ENCODE data around the gene STK17B.

STK17B gene

GRCh38 chr2:196130039-196130825 lies 41.1 kb downstream of the STK17B start:
- Histone ChIP-seq H3K4me1 (ENCODE audit: insufficient read depth, poor library complexity, severe bottlenecking) (no peaks in the 10 kb centered on the region), H3K36me3 (ENCODE audit: low read depth) (peaks cover 11% of the 10 kb centered on the region; the same call in 1 of the 2 replicates), H3K27me3 (ENCODE audit: insufficient read depth, poor library complexity, severe bottlenecking) (no peaks in the 10 kb centered on the region), H3K9me3 (ENCODE audit: severe bottlenecking) (peaks cover 14% of the 10 kb centered on the region), H3K4me3 (ENCODE audit: severe bottlenecking) (no peak overlapping the region), H3K27ac (ENCODE audit: poor library complexity, severe bottlenecking) (no peak overlapping the region)
- ATAC-seq (ENCODE audit: low read depth) (no peak), DNase-seq (ENCODE audit: low spot score) (no peak)
- TF ChIP-seq CTCF (IDR thresholded peaks at IDR 0.05; ENCODE audit: poor library complexity, severe bottlenecking): no peak

- no peak overlapping the region for H3K27ac ChIP-seq (ENCODE audit: poor library complexity, severe bottlenecking)
- H3K4me1 ChIP-seq (ENCODE audit: insufficient read depth, poor library complexity, severe bottlenecking): no peaks in the 10 kb centered on the region
- no peaks in the 10 kb centered on the region for H3K27me3 ChIP-seq (ENCODE audit: insufficient read depth, poor library complexity, severe bottlenecking)
- DNase-seq (ENCODE audit: low spot score) (no peak), ATAC-seq (ENCODE audit: low read depth) (no peak)
- TF ChIP-seq CTCF (IDR thresholded peaks at IDR 0.05; ENCODE audit: poor library complexity, severe bottlenecking): no peak
- no peak overlapping the region for H3K4me3 ChIP-seq (ENCODE audit: severe bottlenecking)
- H3K36me3 ChIP-seq (ENCODE audit: low read depth): 0 out of 2 replicates have a peak, but pooled peaks cover 3% of the 10 kb centered on the region
- peaks cover 14% of the 10 kb centered on the region for H3K9me3 ChIP-seq (ENCODE audit: severe bottlenecking)
Observed at GRCh38 chr2:196128749-196129148, 42.6 kb downstream of the STK17B start.

- Histone ChIP-seq H3K4me1 (ENCODE audit: insufficient read depth, poor library complexity, severe bottlenecking) (no peaks in the 10 kb centered on the region), H3K27me3 (ENCODE audit: insufficient read depth, poor library complexity, severe bottlenecking) (no peaks in the 10 kb centered on the region), H3K4me3 (ENCODE audit: severe bottlenecking) (no peak overlapping the region), H3K27ac (ENCODE audit: poor library complexity, severe bottlenecking) (no peak overlapping the region), H3K36me3 (ENCODE audit: low read depth) (no peaks in the 10 kb centered on the region), H3K9me3 (ENCODE audit: severe bottlenecking) (peaks cover 11% of the 10 kb centered on the region)
- DNase-seq (ENCODE audit: low spot score) (no peak), ATAC-seq (ENCODE audit: low read depth) (no peak)
- TF ChIP-seq CTCF (IDR thresholded peaks at IDR 0.05; ENCODE audit: poor library complexity, severe bottlenecking): no peak
Observed at GRCh38 chr2:196125596-196125995, 45.8 kb downstream of the STK17B start.

GRCh38 chr2:196123679-196124373 lies 47.6 kb downstream of the STK17B start:
- no peak for ATAC-seq (ENCODE audit: low read depth)
- H3K27me3 ChIP-seq (ENCODE audit: insufficient read depth, poor library complexity, severe bottlenecking): no peaks in the 10 kb centered on the region
- no peak for DNase-seq (ENCODE audit: low spot score)
- H3K36me3 ChIP-seq (ENCODE audit: low read depth): no peaks in the 10 kb centered on the region
- no peak overlapping the region for H3K4me3 ChIP-seq (ENCODE audit: severe bottlenecking)
- TF ChIP-seq CTCF (IDR thresholded peaks at IDR 0.05; ENCODE audit: poor library complexity, severe bottlenecking): no peak
- peaks cover 3% of the 10 kb centered on the region for H3K9me3 ChIP-seq (ENCODE audit: severe bottlenecking)
- H3K4me1 ChIP-seq (ENCODE audit: insufficient read depth, poor library complexity, severe bottlenecking): no peaks in the 10 kb centered on the region
- no peak overlapping the region for H3K27ac ChIP-seq (ENCODE audit: poor library complexity, severe bottlenecking)

GRCh38 chr2:196119926-196120325 lies 51.5 kb downstream of the STK17B start:
- ATAC-seq (ENCODE audit: low read depth): no peak
- no peak for TF ChIP-seq CTCF (IDR thresholded peaks at IDR 0.05; ENCODE audit: poor library complexity, severe bottlenecking)
- H3K4me1 ChIP-seq (ENCODE audit: insufficient read depth, poor library complexity, severe bottlenecking): no peaks in the 10 kb centered on the region
- no peaks in the 10 kb centered on the region for H3K9me3 ChIP-seq (ENCODE audit: severe bottlenecking)
- no peaks in the 10 kb centered on the region for H3K36me3 ChIP-seq (ENCODE audit: low read depth)
- H3K4me3 ChIP-seq (ENCODE audit: severe bottlenecking): no peak overlapping the region
- no peak overlapping the region for H3K27ac ChIP-seq (ENCODE audit: poor library complexity, severe bottlenecking)
- DNase-seq (ENCODE audit: low spot score): no peak
- H3K27me3 ChIP-seq (ENCODE audit: insufficient read depth, poor library complexity, severe bottlenecking): no peaks in the 10 kb centered on the region

All from RWPE2 (cell line).